ENCODE measurements around the gene ZNF654. TPM values are rescaled to one million over a fixed set of nuclear protein-coding genes. Genes with fewer than 3 reads are reported as not detected.

Gene ZNF654
- total and polyA plus RNA-seq, 2 of the 13 experiments (the other 11 are each of a cell fraction or from before 2014, with no cell fraction given): 1.8 to 4.1 TPM

- TF ChIP-seq ZNF687 (CRISPR knock-in tag; IDR thresholded peaks at IDR 0.05) (peak; percentile 94), ZSCAN9 (CRISPR knock-in tag; IDR thresholded peaks at IDR 0.05; ENCODE audit: borderline replicate concordance) (peak; percentile 66; the same call in 1 of the 2 replicates), IRF9 (CRISPR knock-in tag; IDR thresholded peaks at IDR 0.05; ENCODE audit: borderline replicate concordance) (peak; percentile 83; the same call in 1 of the 2 replicates), ZMYM4 (CRISPR knock-in tag; IDR thresholded peaks at IDR 0.05) (peak; percentile 91), ZUFSP (CRISPR knock-in tag; IDR thresholded peaks at IDR 0.05; ENCODE audit: borderline replicate concordance) (no peak), HMGXB4 (CRISPR knock-in tag; IDR thresholded peaks at IDR 0.05; ENCODE audit: borderline replicate concordance in 1 of 2, low read depth in 1 of 2) (peak; percentile 87 to 93), MXD4 (CRISPR knock-in tag; IDR thresholded peaks at IDR 0.05) (no peak), FOXA3 (CRISPR knock-in tag; IDR thresholded peaks at IDR 0.05) (peak; percentile 71), ZBTB38 (CRISPR knock-in tag; IDR thresholded peaks at IDR 0.05) (no peak), GRHL1 (CRISPR knock-in tag; conservative IDR thresholded peaks at IDR 0.05) (no peak), ZNF326 (CRISPR knock-in tag; IDR thresholded peaks at IDR 0.05; ENCODE audit: borderline replicate concordance) (no peak), TARDBP (CRISPR knock-in tag; IDR thresholded peaks at IDR 0.05) (peak; percentile 70), ZNF292 (CRISPR knock-in tag; IDR thresholded peaks at IDR 0.05; ENCODE audit: borderline replicate concordance, low read depth) (peak; percentile 29; the same call in 1 of the 2 replicates), REL (CRISPR knock-in tag; conservative IDR thresholded peaks at IDR 0.05) (0 out of 2 replicates have a peak, but pooled peaks have one; percentile 37)
Observed at GRCh38 chr3:88149509-88150362, 90.7 kb downstream of the ZNF654 start, which contains the start of gene C3orf38 (continued).

Data from HepG2 (cell line).